Measurements from ENCODE around the gene CCDC83. TPM values are rescaled to one million over a fixed set of nuclear protein-coding genes. Genes with fewer than 3 reads are reported as not detected.

The CCDC83 gene
- total and polyA plus RNA-seq, 2 experiments from 2014 or later = not detected

- Histone ChIP-seq H3K4me1 (ENCODE audit: low read depth) (peaks cover 14% of the 10 kb centered on the region), H3K27me3 (no peaks in the 10 kb centered on the region), H3K4me3 (no peak overlapping the region), H3K27ac (no peak overlapping the region), H3K9me3 (ENCODE audit: low read depth) (no peaks in the 10 kb centered on the region), H3K36me3 (no peaks in the 10 kb centered on the region)
- TF ChIP-seq, protein P1, sequence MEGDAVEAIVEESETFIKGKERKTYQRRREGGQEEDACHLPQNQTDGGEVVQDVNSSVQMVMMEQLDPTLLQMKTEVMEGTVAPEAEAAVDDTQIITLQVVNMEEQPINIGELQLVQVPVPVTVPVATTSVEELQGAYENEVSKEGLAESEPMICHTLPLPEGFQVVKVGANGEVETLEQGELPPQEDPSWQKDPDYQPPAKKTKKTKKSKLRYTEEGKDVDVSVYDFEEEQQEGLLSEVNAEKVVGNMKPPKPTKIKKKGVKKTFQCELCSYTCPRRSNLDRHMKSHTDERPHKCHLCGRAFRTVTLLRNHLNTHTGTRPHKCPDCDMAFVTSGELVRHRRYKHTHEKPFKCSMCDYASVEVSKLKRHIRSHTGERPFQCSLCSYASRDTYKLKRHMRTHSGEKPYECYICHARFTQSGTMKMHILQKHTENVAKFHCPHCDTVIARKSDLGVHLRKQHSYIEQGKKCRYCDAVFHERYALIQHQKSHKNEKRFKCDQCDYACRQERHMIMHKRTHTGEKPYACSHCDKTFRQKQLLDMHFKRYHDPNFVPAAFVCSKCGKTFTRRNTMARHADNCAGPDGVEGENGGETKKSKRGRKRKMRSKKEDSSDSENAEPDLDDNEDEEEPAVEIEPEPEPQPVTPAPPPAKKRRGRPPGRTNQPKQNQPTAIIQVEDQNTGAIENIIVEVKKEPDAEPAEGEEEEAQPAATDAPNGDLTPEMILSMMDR (IDR thresholded peaks at IDR 0.05; ENCODE audit: low read depth, low read length) = peak; percentile 52
- DNase-seq (ENCODE audit: low read depth in 1 of 2, low spot score in 1 of 2) = peak; percentile 17 to 35
Measured at GRCh38 chr11:85826116-85826855, 28.9 kb upstream of the CCDC83 start.

- Histone ChIP-seq H3K27ac (peak overlapping the region; percentile 19), H3K36me3 (no peaks in the 10 kb centered on the region), H3K9me3 (ENCODE audit: low read depth) (no peaks in the 10 kb centered on the region), H3K4me1 (ENCODE audit: low read depth) (peaks cover 14% of the 10 kb centered on the region), H3K4me3 (no peak overlapping the region), H3K27me3 (no peaks in the 10 kb centered on the region)
- TF ChIP-seq, protein P1 (IDR thresholded peaks at IDR 0.05; ENCODE audit: low read depth, low read length) = no peak
- DNase-seq (ENCODE audit: low read depth in 1 of 2, low spot score in 1 of 2) = peak; percentile 20 to 69
Measured at GRCh38 chr11:85827748-85828639, 27.2 kb upstream of the CCDC83 start.

- H3K4me3 ChIP-seq = no peak overlapping the region
- peaks cover 14% of the 10 kb centered on the region for H3K4me1 ChIP-seq (ENCODE audit: low read depth)
- TF ChIP-seq, protein P1 (IDR thresholded peaks at IDR 0.05; ENCODE audit: low read depth, low read length) = no peak
- no peaks in the 10 kb centered on the region for H3K36me3 ChIP-seq
- no peaks in the 10 kb centered on the region for H3K27me3 ChIP-seq
- no peaks in the 10 kb centered on the region for H3K9me3 ChIP-seq (ENCODE audit: low read depth)
- no peak for DNase-seq (ENCODE audit: low read depth in 1 of 2, low spot score in 1 of 2)
- no peak overlapping the region for H3K27ac ChIP-seq
Measured at GRCh38 chr11:85828640-85828978, 26.6 kb upstream of the CCDC83 start.

GRCh38 chr11:85829172-85829571 is 26.0 kb upstream of the CCDC83 start:
- Histone ChIP-seq H3K27me3 (no peaks in the 10 kb centered on the region), H3K4me1 (ENCODE audit: low read depth) (peaks cover 14% of the 10 kb centered on the region)

GRCh38 chr11:85831050-85831449 is 24.1 kb upstream of the CCDC83 start:
- no peak for DNase-seq (ENCODE audit: low read depth in 1 of 2, low spot score in 1 of 2)
- no peaks in the 10 kb centered on the region for H3K27me3 ChIP-seq
- TF ChIP-seq, protein P1 (IDR thresholded peaks at IDR 0.05; ENCODE audit: low read depth, low read length) = no peak

More at GRCh38 chr11:85829172-85829571, 26.0 kb upstream of the CCDC83 start:
- Histone ChIP-seq H3K36me3 (no peaks in the 10 kb centered on the region), H3K4me3 (no peak overlapping the region), H3K9me3 (ENCODE audit: low read depth) (no peaks in the 10 kb centered on the region), H3K27ac (no peak overlapping the region)
- TF ChIP-seq, protein P1 (IDR thresholded peaks at IDR 0.05; ENCODE audit: low read depth, low read length) = no peak
- DNase-seq (ENCODE audit: low read depth in 1 of 2, low spot score in 1 of 2) = no peak

More at GRCh38 chr11:85831050-85831449, 24.1 kb upstream of the CCDC83 start:
- H3K4me1 ChIP-seq (ENCODE audit: low read depth) = peaks cover 14% of the 10 kb centered on the region
- H3K27ac ChIP-seq = no peak overlapping the region
- H3K9me3 ChIP-seq (ENCODE audit: low read depth) = no peaks in the 10 kb centered on the region
- no peaks in the 10 kb centered on the region for H3K36me3 ChIP-seq
- H3K4me3 ChIP-seq = no peak overlapping the region

Measured in cardiac muscle cell (in vitro differentiated cells and primary cell).